GF-D8 (cell line): Measurements from ENCODE around the gene SIRPD.
"Not testable (repeated sequence)": the region's sequence is repeated elsewhere in the genome, so short reads cannot be mapped to it uniquely, and the experiment has no call there.

ENCODE experiments used
- DNase-seq: peaks from one replicate; lab custom pipeline; 2025; lab: John Stamatoyannopoulos, UW

The SIRPD gene

DNA sequence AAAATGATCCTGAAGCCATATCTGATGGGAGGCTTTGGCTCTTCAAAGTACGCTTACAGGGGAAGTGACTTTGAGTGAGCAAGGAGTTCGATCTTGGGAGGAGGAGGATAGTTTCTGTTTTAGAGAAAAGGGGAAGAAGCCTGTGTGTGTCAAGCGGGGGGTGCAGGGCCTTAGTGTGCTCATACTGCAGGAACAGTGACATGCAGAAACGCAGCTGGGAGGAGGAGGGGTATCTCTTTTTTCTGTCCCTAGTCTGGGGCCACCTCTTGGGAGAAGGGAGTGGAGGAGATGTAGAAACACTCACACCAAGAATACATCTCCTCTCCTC lies 19.8 kb downstream of the SIRPD start:
- peak; percentile 78 for DNase-seq

DNA sequence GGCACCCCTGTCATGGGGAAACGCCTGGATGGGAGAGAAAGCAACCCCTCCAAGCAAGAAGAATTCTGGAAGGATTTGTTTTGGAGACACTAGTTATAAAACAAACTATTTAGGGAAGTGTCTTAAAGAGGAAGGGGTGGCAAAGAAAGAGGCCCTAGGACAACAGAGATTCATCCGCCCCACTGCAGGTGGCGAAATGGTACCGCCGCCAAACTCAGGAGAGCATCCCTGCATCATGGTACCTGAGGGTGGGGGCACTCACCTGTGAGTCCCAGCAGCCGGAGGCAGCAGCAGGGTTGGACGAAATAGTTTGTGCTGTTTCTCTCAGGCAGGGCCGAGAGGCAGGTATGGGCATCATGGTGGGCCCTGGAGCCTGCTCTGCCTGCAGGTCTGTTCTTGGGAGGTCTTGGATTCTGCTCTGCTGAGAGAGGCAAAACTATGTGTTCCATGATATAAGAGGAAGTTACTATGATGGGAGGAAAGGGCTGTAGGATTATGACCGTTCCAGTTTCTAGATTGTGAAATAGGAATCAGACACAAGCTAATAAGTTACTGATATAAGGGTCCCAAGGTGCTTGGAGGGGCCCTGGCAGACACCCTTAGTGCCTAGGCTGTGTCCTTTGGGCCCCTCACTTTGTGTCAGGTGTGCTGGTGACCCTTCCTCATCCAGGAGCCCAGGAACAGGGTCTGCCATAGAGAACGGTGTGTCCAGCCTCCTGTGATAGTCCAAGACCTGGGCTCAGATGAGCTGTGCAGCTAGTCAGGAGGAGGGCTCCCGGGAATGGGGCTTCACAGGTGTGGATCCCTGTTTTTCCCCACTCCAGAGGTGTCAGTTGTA lies 20.4 kb downstream of the SIRPD start:
- DNase-seq: peak; percentile 17

DNA sequence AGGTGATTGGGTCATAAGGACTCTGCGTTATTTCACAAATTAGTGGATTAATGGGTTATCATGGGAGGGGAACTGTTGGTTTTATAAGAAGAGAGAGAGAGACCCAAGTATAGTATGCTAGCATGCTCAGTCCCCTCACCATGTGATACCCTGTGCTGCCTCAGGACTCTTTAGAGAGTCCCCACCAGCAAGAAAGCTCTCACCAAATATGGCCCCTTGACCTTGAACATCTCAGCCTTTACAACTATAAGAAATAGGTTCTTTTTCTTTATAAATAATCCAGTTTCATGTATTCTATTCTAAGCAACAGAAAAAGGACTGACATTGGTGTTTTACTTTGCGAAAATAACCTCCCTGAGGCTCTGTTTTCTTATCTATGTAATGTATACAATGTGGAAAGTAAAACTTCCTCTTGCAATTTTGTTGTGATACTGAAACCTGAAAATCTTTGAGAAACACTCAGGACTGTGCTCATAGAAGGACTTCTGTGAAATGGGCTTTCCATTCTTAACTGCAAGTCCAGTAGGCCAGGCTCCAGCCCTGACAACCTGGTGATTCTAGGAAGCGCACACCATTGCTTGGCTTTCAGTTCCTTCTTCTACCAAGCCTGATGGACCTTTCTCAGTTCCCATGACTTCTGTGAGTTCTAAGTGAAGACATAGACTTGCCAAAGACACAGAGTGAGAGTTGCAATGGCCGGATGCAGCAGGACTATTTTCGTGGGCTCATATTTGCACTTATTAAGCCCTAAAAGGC lies 21.9 kb downstream of the SIRPD start:
- DNase-seq: no peak

DNA sequence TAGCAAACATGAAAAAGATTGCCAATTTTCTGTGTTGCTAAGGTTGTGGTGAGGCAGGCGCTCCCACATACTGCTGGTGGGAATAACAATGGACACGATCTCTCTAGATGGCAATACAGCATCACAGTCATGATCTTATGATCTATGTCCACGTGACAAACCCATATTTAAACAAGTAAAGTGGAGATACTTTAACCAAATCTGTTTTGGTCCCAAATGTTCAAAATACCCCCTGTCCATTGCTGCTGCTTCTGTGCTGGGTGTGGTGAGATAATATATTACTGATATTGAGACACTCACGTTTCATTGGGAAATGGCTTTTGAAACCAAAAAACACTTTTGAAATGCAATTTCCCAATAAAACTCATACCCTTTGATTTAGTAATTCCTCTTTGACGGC lies 23.0 kb downstream of the SIRPD start:
- DNase-seq: no peak

DNA sequence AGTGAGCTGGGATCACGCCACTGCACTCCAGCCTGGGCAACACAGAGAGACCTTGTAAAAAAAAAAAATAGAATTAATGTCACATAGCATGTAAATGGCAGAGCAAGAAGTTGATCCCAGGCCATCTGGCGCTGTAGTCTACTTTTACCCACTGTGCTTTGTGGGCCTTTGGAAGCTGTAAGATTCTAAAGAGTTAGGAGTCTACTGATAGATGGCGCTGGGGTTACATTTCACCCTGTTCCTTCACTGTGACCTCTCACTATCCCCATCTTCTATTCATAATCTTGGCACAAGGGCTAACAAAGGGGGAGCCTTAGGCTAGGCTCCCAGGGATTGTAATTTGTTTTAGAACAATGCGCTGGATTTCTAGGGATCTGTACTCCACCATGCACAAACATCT lies 24.4 kb downstream of the SIRPD start:
- DNase-seq: no peak

DNA sequence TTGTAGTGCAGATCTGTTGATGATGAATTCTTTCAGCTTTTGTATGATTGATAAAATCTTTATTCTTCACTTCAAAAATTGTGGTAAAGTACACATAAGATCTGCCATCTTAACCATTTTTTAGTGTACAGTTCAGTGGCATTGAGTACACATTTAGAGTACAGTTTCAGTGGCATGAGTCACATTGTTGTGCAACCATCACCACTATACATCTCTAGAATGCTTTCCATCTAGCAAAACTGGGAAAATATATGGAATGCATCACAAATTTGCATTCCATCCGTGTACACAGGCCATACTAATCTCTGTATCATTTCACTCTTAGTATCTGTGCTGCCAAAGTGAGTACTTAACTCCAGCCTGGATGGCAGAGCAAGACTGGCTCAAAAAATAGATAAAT lies 28.7 kb downstream of the SIRPD start:
- DNase-seq: no peak

DNA sequence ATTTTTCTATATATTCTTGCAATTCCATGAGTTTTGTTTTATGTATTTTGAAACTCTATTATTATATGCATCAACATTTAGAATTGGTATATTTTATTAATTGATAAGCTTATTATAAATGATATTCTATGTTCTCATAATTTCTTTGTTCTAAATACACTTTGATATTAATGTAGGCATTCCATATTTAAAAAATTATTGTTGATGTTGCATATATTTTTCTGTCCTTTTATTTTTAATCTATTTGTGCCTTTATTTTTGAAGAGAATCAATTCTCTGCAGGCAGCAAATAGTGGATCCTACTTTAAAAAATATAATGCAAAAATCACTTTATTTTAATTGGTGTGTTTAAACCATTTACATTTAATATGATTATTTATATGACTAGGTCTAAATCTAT lies 29.6 kb downstream of the SIRPD start:
- DNase-seq: no peak

DNA sequence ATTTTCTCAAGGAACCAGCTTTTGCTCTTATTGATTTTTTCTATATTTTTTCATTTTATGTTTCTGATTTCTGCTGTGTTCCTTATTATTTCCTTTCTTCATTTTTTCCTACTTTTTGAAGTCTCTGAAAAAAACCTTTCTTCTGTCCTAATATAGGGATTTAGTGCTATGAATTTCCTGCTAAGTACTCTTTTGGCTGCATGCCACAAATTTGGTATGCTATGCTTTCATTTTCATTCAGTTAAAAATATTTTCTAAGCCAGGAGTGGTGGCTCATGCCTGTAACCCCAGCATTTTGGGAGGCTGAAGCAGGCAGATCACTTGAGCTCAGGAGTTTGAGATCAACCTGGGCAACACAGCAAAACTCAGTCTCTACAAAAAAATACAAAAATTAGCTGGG lies 30.6 kb downstream of the SIRPD start:
- no peak for DNase-seq

DNA sequence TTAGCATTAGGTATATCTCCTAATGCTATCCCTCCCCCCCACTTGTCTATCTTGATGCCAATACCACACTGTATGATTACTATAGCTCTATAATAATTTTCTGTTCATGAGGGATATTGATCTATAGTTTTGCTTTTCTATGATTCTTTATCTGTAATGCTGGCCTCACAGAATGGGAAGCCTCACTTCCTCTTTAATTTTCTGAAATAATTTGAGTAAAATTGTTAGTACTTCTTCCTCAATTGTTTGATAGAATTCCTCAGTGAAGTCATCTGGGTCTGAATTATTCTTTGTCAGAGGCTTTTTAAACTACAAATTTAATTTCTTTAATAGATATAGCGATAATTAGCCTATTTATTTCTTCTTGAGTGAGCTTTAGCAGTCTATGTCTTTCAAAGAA lies 31.2 kb downstream of the SIRPD start:
- no peak for DNase-seq

DNA sequence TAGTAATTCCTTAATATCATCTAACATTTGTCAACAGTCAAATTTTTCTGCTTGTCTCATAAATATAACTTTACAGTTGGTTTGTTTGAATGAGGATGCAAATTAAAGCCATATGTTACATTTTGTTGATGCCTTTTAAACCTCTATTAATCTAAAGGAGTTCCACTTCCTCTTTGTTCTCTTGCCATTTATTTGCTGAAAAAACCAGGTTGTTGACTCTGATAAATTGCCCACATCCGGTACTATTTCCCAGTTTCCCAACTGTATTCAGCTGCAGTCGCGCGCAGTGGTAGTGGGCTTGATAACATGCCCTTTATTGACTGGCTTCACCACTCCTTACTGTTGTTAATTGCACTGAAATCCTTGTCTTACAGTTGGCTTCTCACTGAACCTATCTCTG lies 33.5 kb downstream of the SIRPD start:
- DNase-seq: peak; percentile 81

DNA sequence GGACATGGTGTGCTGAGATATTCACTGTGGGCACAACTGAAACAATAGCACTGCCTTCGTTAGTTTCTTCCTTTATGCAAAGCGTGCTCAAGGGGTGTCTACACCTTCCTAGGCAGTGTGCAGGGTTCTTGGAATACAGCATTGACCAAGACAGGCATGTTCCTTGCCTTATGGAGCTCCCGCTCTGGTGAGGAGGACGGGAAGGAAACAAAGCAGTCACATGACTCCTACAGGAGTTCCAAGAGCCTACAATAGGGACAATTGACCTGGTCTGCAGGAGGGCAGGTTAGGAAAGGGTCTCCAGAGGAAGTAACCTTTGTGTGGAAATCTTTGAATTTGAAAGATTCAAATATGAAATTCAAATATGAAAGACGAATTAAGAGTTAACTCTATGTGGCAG lies 40.5 kb downstream of the SIRPD start:
- DNase-seq: no peak

DNA sequence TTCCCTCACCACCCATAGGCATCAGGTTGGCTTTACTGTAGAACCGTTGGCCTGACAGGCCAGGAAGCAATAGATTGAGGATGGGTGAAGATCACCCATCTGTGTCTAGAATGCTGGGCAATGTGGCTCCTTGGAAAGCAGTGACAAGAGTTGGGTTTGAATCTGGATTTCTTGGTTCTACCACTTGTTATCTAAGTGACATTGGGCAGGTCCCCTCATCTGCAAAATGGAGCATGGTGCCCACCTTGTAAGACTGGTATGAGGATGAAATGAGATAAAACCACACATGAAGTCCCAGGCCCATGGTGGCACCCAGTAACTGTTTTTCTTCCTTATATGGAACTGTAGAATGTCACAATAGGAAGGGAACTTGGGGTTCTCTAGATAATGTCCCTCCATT lies 43.7 kb downstream of the SIRPD start:
- no peak for DNase-seq

DNA sequence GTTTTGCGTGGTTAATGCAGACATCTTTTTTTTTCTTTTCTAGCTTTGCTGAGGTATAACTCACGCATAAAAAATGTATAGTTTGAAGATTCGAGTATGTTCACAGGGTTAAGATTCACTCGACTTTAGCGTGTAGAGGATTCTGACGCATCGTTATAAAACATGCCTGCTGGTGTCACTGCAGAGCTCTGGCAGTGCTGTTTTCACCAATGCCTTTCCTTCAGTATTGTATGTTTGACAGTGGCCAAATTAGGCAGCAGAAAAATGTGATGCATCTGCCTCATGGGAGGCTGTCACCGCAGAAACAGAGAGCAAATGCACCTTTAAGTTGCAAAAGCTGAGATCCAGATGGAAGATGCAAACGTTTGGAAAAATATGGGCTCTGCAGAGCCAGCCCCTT lies 48.3 kb downstream of the SIRPD start:
- DNase-seq: no peak

DNA sequence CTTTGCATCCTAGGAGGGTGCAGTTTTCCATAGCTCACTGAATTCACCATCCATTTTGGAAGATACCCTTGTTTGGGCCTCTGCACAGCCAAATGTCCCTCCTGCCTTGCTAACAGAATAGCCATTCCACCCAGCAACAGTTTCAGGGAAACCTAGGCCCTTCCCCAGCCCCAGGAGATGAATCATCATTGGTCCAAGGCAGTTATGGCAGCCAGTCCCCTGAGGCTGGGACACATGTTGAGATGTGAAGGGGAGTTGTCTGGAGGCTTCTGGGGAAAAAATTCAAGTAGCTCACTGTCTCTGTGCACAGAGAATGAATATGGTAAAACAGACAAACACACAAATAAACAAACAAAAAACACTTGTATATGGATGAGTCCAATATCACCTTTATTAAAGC lies 48.9 kb downstream of the SIRPD start:
- no peak for DNase-seq

DNA sequence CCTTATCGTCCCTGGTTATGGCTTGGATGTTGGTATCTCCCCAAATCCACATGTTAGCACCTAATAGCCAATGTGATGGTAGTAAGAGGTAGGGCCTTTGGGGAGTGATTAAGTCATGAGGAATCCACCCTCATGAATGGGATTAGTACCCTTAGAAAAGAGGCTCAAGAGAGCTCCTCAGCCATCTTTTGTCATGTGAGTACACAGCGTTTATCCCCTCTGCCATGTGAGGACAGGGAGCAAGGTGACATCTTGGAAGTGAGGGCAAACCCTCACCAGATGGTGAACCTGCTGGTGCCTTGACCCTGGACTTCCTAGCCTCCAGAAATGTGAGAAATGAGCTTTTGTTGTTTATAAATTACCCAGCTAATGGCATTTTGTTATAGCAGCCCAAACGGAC lies 50.2 kb downstream of the SIRPD start:
- no peak for DNase-seq

DNA sequence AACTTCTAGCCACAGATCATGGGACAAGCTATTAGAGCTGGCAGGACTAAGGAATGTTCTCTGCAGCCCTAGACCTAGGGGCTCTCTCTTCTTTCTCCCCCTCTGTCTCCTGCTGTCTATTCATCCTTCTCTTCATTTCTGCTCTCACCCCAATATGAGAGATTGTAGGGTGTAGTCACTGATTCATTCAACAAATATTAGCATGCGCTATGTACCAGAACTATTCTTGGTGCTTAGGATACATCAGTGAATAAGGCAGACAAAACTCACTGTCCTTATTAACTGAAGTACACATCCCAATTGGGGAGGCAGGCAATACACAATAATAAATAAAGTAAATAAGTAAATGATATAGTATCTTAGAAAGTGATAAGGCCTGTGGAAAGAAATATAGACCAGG lies 51.6 kb downstream of the SIRPD start:
- DNase-seq: no peak

DNA sequence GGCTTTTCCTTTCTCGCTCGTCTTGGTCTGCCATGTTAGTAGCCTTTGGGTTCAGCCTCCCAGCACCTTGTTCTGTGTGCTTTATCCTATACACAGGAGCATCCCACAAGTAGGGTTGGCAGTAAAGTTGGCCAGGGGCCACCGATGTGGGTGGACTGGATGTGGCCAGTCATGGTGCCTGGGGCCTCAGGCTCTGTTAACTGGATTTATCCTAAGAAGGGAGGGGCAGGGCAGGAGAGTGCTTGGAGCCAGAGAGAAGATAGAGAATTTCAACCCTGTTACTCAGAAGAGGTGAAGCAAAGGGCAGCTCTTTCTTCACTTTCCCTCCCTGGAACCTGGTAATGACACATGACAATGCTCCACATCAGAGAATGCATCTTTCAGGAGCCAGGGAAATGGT lies 52.1 kb downstream of the SIRPD start:
- DNase-seq: no peak

DNA sequence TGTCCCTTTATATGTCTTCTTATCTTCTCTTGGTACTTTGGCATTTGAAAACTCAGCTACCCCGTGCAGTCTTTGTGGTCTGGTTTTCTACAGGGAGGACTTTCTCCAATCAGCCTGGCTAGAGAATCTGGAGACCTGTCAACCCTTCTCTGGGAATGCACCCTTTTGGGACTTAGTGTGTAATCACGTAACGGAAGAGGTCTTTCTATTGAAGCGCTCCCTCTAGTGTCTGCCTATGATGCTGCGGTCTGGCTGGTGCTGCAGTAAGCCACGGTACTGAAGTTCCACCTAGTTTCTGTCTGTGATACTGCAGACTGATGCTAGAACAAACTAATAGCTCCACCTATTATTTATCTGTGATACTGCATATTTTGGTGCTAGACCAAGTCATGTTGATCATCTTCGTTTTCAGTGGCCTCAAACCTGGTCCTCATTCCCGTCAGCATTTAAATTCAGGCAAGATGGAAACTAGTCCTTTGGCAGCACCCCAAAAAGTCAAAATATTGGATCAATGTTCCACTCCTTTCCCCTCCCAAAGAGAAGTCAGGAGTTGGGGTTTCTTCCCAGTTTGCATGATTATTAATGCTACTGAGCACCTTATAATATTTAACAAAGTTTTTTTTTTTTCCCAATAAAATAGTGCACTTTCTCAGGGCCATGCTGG lies 53.8 kb downstream of the SIRPD start:
- peak; percentile 83 for DNase-seq

DNA sequence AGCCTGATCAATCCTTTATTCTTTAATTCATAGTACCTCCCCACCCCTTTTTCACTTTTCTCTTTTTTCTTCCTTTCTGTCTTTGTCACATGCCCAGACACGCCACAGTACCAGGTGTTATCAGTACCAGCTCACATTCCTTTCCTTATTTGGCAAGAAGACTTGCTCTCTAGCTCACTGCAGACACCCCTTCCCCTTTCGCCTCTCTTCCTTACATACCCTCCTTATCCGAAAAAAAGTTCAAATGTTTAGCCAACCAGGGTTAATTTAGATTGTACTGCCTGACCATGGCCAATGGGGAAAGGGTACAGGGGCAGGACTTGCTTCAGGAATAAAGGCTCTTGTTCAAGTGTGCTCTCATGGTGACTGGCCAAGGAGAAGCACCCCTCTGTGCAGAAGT lies 57.0 kb downstream of the SIRPD start:
- no peak for DNase-seq

DNA sequence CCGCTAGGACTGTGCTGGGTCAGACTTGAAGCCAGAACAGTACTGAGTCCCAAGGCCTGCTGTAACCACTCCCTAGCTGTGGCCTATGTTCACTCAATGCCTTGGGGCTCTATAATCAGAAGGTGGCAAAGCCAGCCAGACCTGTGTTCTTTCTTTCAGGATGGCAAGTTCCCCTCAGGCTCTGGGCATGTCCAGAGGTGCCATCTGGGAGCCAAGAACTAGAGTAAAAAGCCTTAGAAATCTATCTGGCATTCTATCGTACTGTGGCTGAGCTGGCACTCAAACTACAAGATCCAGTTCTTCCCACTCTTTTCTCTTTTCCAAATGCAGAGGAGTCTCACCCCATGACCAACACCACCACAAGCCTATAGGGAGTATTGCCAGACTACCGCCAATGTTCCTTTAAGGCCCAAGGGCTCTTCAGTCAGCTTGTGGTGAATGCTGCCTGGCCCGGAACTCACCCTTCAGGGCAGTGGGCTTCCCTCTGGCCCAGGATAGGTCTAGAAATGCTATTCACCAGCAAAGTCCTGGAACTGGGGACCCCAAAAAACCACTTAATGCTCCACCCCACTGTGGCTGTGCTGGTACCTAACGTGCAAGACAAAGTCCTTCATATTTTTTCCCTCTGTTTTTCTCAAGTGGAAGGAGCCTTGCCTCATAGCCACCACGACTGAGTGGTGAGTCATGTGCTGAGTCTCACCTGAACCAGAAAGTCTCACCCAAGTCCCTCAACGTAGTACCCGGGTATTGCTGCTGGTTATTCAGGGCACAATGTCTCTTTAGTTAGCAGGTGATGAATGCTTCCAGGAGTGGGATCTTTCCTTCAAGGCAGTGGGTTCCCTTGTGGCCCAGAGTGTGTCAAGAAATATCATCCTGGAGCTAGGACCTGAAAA lies 57.7 kb downstream of the SIRPD start:
- no peak for DNase-seq

DNA sequence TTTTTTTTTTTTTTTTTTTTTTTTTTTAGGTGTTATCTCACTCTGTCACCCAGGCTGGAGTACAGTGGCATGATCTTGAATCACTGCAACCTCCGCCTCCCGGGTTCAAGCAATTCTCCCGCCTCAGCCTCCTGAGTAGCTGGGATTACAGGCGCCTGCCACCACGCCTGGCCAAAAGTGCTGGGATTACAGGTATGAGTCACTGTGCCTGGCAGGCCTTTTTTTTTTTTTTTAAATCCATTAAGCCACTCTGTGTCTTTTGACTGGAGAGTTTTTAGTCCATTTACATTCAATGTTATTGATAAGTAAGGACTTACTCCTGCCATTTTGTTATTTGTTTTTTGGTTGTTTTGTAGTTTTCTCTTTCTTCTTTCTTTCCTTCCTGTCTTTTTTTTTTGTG lies 60.1 kb downstream of the SIRPD start:
- DNase-seq: not testable (repeated sequence)

DNA sequence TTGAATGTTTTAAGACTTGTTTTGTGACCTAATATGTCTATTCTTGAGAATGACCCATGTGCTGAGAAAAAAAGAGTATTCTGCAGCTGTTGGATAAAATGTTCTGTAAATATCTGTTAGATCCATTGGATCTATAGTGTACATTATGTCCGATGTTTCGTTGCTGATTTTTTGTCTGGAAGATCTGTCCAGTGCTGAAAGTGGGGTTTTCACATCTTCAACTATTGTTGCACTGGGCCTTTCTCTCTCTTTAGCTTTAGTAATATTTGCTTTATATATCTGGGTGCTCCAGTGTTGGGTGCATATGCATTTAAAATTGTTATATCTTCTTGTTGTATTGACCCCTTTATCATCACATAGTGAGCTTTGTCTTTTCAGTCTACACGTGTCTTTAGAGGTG lies 60.6 kb downstream of the SIRPD start:
- DNase-seq: no peak
